Measurements from ENCODE around the gene LMTK3.

DNA sequence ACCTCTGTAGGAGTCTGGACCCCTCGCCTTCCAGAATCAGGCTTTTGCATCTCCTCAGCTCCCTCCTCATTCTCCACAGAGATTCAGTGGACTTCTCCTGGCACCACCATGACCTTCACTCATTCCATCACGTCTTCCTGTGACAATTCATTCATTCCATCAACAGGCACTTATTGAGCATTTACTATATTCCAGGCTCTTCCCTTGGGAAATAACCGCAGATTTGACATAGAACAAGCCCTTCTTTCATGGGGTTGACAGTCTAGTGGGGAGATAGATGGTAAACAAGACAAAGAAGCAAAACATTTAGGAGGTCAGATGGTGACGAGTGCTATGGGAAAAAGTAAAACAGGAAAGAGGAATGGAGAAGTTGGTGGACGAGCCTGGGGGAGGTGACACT is 37.7 kb upstream of the LMTK3 start:
- TF ChIP-seq ATF1 (CRISPR knock-in tag; IDR thresholded peaks at IDR 0.05) (no peak), JAZF1 (CRISPR knock-in tag; IDR thresholded peaks at IDR 0.05) (no peak), NR1H2 (CRISPR knock-in tag; IDR thresholded peaks at IDR 0.05) (no peak), ZNF138 (CRISPR knock-in tag; conservative IDR thresholded peaks at IDR 0.05) (no peak), ETV6 (CRISPR knock-in tag; IDR thresholded peaks at IDR 0.05) (no peak), SP1 (CRISPR knock-in tag; conservative IDR thresholded peaks at IDR 0.05) (no peak), ZNF396 (CRISPR knock-in tag; IDR thresholded peaks at IDR 0.05; ENCODE audit: borderline replicate concordance) (no peak)
- TF ChIP-seq, protein P1, sequence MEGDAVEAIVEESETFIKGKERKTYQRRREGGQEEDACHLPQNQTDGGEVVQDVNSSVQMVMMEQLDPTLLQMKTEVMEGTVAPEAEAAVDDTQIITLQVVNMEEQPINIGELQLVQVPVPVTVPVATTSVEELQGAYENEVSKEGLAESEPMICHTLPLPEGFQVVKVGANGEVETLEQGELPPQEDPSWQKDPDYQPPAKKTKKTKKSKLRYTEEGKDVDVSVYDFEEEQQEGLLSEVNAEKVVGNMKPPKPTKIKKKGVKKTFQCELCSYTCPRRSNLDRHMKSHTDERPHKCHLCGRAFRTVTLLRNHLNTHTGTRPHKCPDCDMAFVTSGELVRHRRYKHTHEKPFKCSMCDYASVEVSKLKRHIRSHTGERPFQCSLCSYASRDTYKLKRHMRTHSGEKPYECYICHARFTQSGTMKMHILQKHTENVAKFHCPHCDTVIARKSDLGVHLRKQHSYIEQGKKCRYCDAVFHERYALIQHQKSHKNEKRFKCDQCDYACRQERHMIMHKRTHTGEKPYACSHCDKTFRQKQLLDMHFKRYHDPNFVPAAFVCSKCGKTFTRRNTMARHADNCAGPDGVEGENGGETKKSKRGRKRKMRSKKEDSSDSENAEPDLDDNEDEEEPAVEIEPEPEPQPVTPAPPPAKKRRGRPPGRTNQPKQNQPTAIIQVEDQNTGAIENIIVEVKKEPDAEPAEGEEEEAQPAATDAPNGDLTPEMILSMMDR (IDR thresholded peaks at IDR 0.05), result no peak
- TF ChIP-seq, protein P2, sequence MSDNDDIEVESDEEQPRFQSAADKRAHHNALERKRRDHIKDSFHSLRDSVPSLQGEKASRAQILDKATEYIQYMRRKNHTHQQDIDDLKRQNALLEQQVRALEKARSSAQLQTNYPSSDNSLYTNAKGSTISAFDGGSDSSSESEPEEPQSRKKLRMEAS (CRISPR knock-in tag; IDR thresholded peaks at IDR 0.05), result no peak
- TF ChIP-seq, protein P3, sequence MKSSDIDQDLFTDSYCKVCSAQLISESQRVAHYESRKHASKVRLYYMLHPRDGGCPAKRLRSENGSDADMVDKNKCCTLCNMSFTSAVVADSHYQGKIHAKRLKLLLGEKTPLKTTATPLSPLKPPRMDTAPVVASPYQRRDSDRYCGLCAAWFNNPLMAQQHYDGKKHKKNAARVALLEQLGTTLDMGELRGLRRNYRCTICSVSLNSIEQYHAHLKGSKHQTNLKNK (CRISPR knock-in tag; IDR thresholded peaks at IDR 0.05), result no peak
- TF ChIP-seq, protein P4, sequence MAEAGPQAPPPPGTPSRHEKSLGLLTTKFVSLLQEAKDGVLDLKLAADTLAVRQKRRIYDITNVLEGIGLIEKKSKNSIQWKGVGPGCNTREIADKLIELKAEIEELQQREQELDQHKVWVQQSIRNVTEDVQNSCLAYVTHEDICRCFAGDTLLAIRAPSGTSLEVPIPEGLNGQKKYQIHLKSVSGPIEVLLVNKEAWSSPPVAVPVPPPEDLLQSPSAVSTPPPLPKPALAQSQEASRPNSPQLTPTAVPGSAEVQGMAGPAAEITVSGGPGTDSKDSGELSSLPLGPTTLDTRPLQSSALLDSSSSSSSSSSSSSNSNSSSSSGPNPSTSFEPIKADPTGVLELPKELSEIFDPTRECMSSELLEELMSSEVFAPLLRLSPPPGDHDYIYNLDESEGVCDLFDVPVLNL (CRISPR knock-in tag; IDR thresholded peaks at IDR 0.05; ENCODE audit: borderline replicate concordance, low read depth), result no peak

Measured in WTC11 (cell line).